Stimulated activated CD4-positive, alpha-beta T cell treated with anti-CD3 and anti-CD28 coated beads, TNF-alpha, amount 100 ng/mL, for 4 hours (primary cell): ENCODE results near the gene REP15.
A peak's percentile ranks its signal among the peaks of the same experiment; 100 is the strongest.
"Not testable (repeated sequence)": the region's sequence is repeated elsewhere in the genome, so short reads cannot be mapped to it uniquely, and the experiment has no call there.

Source experiments
- DNase-seq, 3 experiments: peaks; one replicate each; pipeline ENCODE4 v3.0.0-alpha.2; 2020; ENCODE audit warnings: low read depth in 3 of 3

Gene REP15

GRCh38 chr12:27696864-27697564, 767 bp downstream of the REP15 start:
- no peak for DNase-seq

- DNase-seq: peak in 2 of 3 experiments; percentile 36 to 38
Observed at GRCh38 chr12:27703720-27704452, 7.6 kb downstream of the REP15 start.

- DNase-seq: no peak
Observed at GRCh38 chr12:27705263-27705662, 9.0 kb downstream of the REP15 start.

GRCh38 chr12:27707216-27707615, 11.0 kb downstream of the REP15 start:
- no peak for DNase-seq

GRCh38 chr12:27709212-27709931, 13.1 kb downstream of the REP15 start:
- DNase-seq: no peak

GRCh38 chr12:27709932-27710591, 13.8 kb downstream of the REP15 start:
- no peak for DNase-seq

- peak; percentile 80 to 87 (median 82) for DNase-seq
Observed at GRCh38 chr12:27710592-27711316, 14.5 kb downstream of the REP15 start, which contains the start of gene MRPS35. TSS of gene MRPS35 (plus strand) at chr12:27710832. CDS start at chr12:27710844, 12 bp downstream.

- no peak for DNase-seq
Observed at GRCh38 chr12:27711317-27711682, 15.1 kb downstream of the REP15 start.

GRCh38 chr12:27711967-27712366, 15.7 kb downstream of the REP15 start:
- DNase-seq: no peak

GRCh38 chr12:27723212-27723611, 27.0 kb downstream of the REP15 start:
- no peak for DNase-seq

GRCh38 chr12:27730097-27730588, 33.9 kb downstream of the REP15 start:
- DNase-seq: no peak

- DNase-seq: no peak
Observed at GRCh38 chr12:27732281-27732680, 36.0 kb downstream of the REP15 start.

GRCh38 chr12:27733052-27733656, 36.9 kb downstream of the REP15 start:
- peak in 1 of 3 experiments; percentile 23 for DNase-seq

GRCh38 chr12:27733791-27734190, 37.5 kb downstream of the REP15 start:
- DNase-seq: no peak

- DNase-seq: not testable (repeated sequence)
Observed at GRCh38 chr12:27734321-27734720, 38.1 kb downstream of the REP15 start.

- no peak for DNase-seq
Observed at GRCh38 chr12:27743601-27744000, 47.4 kb downstream of the REP15 start.

GRCh38 chr12:27745734-27746133, 49.5 kb downstream of the REP15 start:
- DNase-seq: not testable (repeated sequence)
